A549 (cell line): ENCODE measurements around the gene CACUL1.

ENCODE experiments used
- CTCF ChIP-seq: fragments of >200 bp; sonication (Bioruptor Twin); formaldehyde crosslinking; IDR thresholded peaks from 3 replicates; pipeline ENCODE4 v1.5.1; 2016
- GATA3 ChIP-seq: IDR thresholded peaks from 2 replicates; pipeline ENCODE4 v1.6.1; 2012; ENCODE audit warnings: borderline replicate concordance
- KDM1A ChIP-seq: fragments of 200-600 bp; sonication (generic); IDR thresholded peaks from 2 replicates; pipeline ENCODE4 v1.6.1; 2016; ENCODE audit warnings: low read depth, mild to moderate bottlenecking
- ZNF302 ChIP-seq: fragments of 250-450 bp; sonication (Bioruptor Pico); IDR thresholded peaks from 2 replicates; pipeline ENCODE4 v1.9.0; 2021; ENCODE audit warnings: inconsistent platforms, mild to moderate bottlenecking, moderate library complexity

- no peak for TF ChIP-seq CTCF
- TF ChIP-seq KDM1A = no peak
- no peak for TF ChIP-seq GATA3
- TF ChIP-seq ZNF302 = no peak
These were observed 25.0 kb downstream of the CACUL1 start for GRCh38 chr10:118729641-118730258.
